ENCODE measurements around the gene NOS1AP. TPM values are rescaled to one million over a fixed set of nuclear protein-coding genes. Genes with fewer than 3 reads are reported as not detected.

NOS1AP gene
- total RNA-seq, 4 donors from 2014 or later, result 8.5 to 34.8 (median 14.1) TPM

GRCh38 chr1:162207862-162208261, 138.4 kb downstream of the NOS1AP start:
- in situ Hi-C loops (cut with MboI; ENCODE audit: low pct_ligation_motif_present in 1 of 4, low pct_unique_long_range_greater_than_20kb in 1 of 4, low sequenced_read_pairs in 3 of 4) (no loop called here), intact Hi-C loops (cut with DNase I; ENCODE audit: low total_unique reads) (no loop called here)
- 80 to 93% methylated on average over 2 to 3 of the region's 3 CpGs for WGBS, 2 donors (ENCODE audit: low coverage in 1 of 2)
- Histone ChIP-seq H3K36me3 (no peaks in the 10 kb centered on the region), H3K27me3 (no peaks in the 10 kb centered on the region), H3K4me1 (peaks cover 10 to 49% (median 24%) of the 10 kb centered on the region in 4 donors), H3K27ac (peak overlapping the region; percentile 66 to 84 (median 76)), H3K9me3 (no peaks in the 10 kb centered on the region), H3K4me3 (no peak overlapping the region)
- DNase-seq, result no peak
- TF ChIP-seq POLR2A (IDR thresholded peaks at IDR 0.05), result no peak
- TF ChIP-seq EP300 (IDR thresholded peaks at IDR 0.05; ENCODE audit: low read depth), result no peak
- TF ChIP-seq CTCF (IDR thresholded peaks at IDR 0.05), result no peak
- TF ChIP-seq POLR2AphosphoS5 (IDR thresholded peaks at IDR 0.05), result no peak

- Histone ChIP-seq H3K27ac (no peak overlapping the region), H3K4me3 (no peak overlapping the region), H3K27me3 (no peaks in the 10 kb centered on the region), H3K36me3 (no peaks in the 10 kb centered on the region), H3K4me1 (peaks cover 15 to 70% (median 38%) of the 10 kb centered on the region in 4 donors), H3K9me3 (no peaks in the 10 kb centered on the region)
- intact Hi-C loops (cut with DNase I; ENCODE audit: low total_unique reads) (no loop called here), in situ Hi-C loops (cut with MboI; ENCODE audit: low pct_ligation_motif_present in 1 of 4, low pct_unique_long_range_greater_than_20kb in 1 of 4, low sequenced_read_pairs in 3 of 4) (no loop called here)
- TF ChIP-seq CTCF (IDR thresholded peaks at IDR 0.05) (no peak), POLR2AphosphoS5 (IDR thresholded peaks at IDR 0.05) (no peak)
- WGBS, 2 donors (ENCODE audit: low coverage in 1 of 2), result 78 to 86% methylated on average over 1 to 6 of the region's 6 CpGs
- no peak for DNase-seq
Observed at GRCh38 chr1:162210196-162210595, 140.7 kb downstream of the NOS1AP start.

- H3K36me3 ChIP-seq, result no peaks in the 10 kb centered on the region
- 20 to 33% methylated on average over 1 to 7 of the region's 7 CpGs for WGBS, 2 donors (ENCODE audit: low coverage in 1 of 2)
- TF ChIP-seq POLR2A (IDR thresholded peaks at IDR 0.05) (no peak), CTCF (IDR thresholded peaks at IDR 0.05) (no peak), POLR2AphosphoS5 (IDR thresholded peaks at IDR 0.05) (no peak), EP300 (IDR thresholded peaks at IDR 0.05; ENCODE audit: low read depth) (no peak)
- intact Hi-C loops (cut with DNase I; ENCODE audit: low total_unique reads), result no loop called here
- peak overlapping the region; percentile 56 to 85 (median 67) for H3K27ac ChIP-seq
- H3K4me1 ChIP-seq, result peaks cover 18 to 59% (median 33%) of the 10 kb centered on the region in 4 donors
- no peaks in the 10 kb centered on the region for H3K27me3 ChIP-seq
- H3K9me3 ChIP-seq, result no peaks in the 10 kb centered on the region
- DNase-seq, result peak; percentile 40
- H3K4me3 ChIP-seq, result no peak overlapping the region
- in situ Hi-C loops (cut with MboI; ENCODE audit: low pct_ligation_motif_present in 1 of 4, low pct_unique_long_range_greater_than_20kb in 1 of 4, low sequenced_read_pairs in 3 of 4), result no loop called here
Observed at GRCh38 chr1:162212713-162213112, 143.2 kb downstream of the NOS1AP start.

GRCh38 chr1:162213281-162213912, 143.9 kb downstream of the NOS1AP start:
- Histone ChIP-seq H3K9me3 (no peaks in the 10 kb centered on the region), H3K27ac (peak overlapping the region; percentile 56 to 85 (median 67)), H3K4me1 (peaks cover 18 to 56% (median 34%) of the 10 kb centered on the region in 4 donors), H3K4me3 (no peak overlapping the region), H3K36me3 (no peaks in the 10 kb centered on the region), H3K27me3 (no peaks in the 10 kb centered on the region)
- DNase-seq, result peak; percentile 70
- intact Hi-C loops (cut with DNase I; ENCODE audit: low total_unique reads) (no loop called here), in situ Hi-C loops (cut with MboI; ENCODE audit: low pct_ligation_motif_present in 1 of 4, low pct_unique_long_range_greater_than_20kb in 1 of 4, low sequenced_read_pairs in 3 of 4) (no loop called here)
- TF ChIP-seq POLR2A (IDR thresholded peaks at IDR 0.05), result no peak
- TF ChIP-seq POLR2AphosphoS5 (IDR thresholded peaks at IDR 0.05), result peak in 2 of 3 donors; percentile 61 to 65
- 14 to 32% methylated on average over 1 to 7 of the region's 7 CpGs for WGBS, 2 donors (ENCODE audit: low coverage in 1 of 2)

- no peaks in the 10 kb centered on the region for H3K36me3 ChIP-seq
- TF ChIP-seq POLR2AphosphoS5 (IDR thresholded peaks at IDR 0.05) (no peak), POLR2A (IDR thresholded peaks at IDR 0.05) (no peak)
- H3K4me3 ChIP-seq, result no peak overlapping the region
- H3K4me1 ChIP-seq, result peaks cover 18 to 53% (median 36%) of the 10 kb centered on the region in 4 donors
- intact Hi-C loops (cut with DNase I; ENCODE audit: low total_unique reads) (no loop called here), in situ Hi-C loops (cut with MboI; ENCODE audit: low pct_ligation_motif_present in 1 of 4, low pct_unique_long_range_greater_than_20kb in 1 of 4, low sequenced_read_pairs in 3 of 4) (no loop called here)
- no peak for DNase-seq
- H3K9me3 ChIP-seq, result no peaks in the 10 kb centered on the region
- 66 to 76% methylated on average over 6 of the region's 6 CpGs for whole genome bisulfite sequencing, 2 donors (ENCODE audit: low coverage in 1 of 2)
- H3K27ac ChIP-seq, result peak overlapping the region; percentile 56 to 85 (median 67)
- no peaks in the 10 kb centered on the region for H3K27me3 ChIP-seq
Observed at GRCh38 chr1:162214202-162214601, 144.7 kb downstream of the NOS1AP start.

Data from transverse colon (tissue), 4 donors.